VCaP (cell line): ENCODE results near the gene ATF1.
A peak's percentile ranks its signal among the peaks of the same experiment; 100 is the strongest.
"Not testable (repeated sequence)": the region's sequence is repeated elsewhere in the genome, so short reads cannot be mapped to it uniquely, and the experiment has no call there.

Experiments used
- H3K27ac ChIP-seq: fragments of 450-650 bp; 2 replicates; pipeline ENCODE4 v1.5.1; 2017
- TF ChIP-seq, protein P1 (sequence below): fragments of 450-650 bp; conservative IDR thresholded peaks from 2 replicates; pipeline ENCODE4 v1.5.1; 2017; ENCODE audit warnings: mild to moderate bottlenecking, moderate library complexity

ATF1 gene

GRCh38 chr12:50806176-50806575 is 42.3 kb downstream of the ATF1 start:
- H3K27ac ChIP-seq, result no peak overlapping the region
- TF ChIP-seq, protein P1, sequence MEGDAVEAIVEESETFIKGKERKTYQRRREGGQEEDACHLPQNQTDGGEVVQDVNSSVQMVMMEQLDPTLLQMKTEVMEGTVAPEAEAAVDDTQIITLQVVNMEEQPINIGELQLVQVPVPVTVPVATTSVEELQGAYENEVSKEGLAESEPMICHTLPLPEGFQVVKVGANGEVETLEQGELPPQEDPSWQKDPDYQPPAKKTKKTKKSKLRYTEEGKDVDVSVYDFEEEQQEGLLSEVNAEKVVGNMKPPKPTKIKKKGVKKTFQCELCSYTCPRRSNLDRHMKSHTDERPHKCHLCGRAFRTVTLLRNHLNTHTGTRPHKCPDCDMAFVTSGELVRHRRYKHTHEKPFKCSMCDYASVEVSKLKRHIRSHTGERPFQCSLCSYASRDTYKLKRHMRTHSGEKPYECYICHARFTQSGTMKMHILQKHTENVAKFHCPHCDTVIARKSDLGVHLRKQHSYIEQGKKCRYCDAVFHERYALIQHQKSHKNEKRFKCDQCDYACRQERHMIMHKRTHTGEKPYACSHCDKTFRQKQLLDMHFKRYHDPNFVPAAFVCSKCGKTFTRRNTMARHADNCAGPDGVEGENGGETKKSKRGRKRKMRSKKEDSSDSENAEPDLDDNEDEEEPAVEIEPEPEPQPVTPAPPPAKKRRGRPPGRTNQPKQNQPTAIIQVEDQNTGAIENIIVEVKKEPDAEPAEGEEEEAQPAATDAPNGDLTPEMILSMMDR, result no peak

DNA sequence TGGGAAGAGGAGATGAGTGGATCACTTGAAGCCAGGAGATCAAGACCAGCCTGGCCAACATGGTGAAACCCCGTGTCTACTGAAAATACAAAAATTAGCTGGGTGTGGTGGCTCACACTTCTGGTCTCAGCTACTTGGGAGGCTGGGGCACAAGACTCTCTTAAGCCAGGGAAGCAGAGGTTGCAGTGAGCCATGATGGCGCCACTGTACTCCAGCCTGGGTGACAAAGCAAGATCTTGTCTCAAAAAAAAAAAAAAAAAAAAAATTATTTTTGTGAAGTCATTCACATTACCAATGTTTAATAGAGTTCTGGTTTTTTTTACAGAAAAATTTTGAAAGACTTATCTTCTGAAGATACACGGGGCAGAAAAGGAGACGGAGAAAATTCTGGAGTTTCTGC is 45.2 kb downstream of the ATF1 start:
- not testable (repeated sequence) for H3K27ac ChIP-seq

DNA sequence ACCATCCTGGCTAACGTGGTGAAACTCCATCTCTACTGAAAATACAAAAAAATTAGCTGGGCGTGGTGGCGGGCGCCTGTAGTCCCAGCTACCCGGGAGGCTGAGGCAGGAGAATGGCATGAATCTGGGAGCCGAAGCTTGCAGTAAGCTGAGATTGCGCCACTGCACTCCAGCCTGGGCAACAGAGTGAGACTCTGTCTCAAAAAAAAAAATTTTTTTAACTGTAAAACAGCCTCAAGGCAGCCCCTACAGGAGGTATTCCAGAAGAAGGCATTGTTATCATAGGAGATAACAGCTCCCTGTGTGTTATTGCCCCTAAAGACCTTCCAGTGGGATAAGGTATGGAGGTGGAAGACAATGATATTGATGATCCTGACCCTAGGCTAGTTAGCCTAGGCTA is 51.0 kb downstream of the ATF1 start:
- H3K27ac ChIP-seq, result not testable (repeated sequence)

GRCh38 chr12:50820177-50820576 is 56.3 kb downstream of the ATF1 start:
- no peak overlapping the region for H3K27ac ChIP-seq
- TF ChIP-seq, protein P1, result no peak

GRCh38 chr12:50822082-50822481 is 58.2 kb downstream of the ATF1 start:
- TF ChIP-seq, protein P1, result no peak
- H3K27ac ChIP-seq, result no peak overlapping the region

DNA sequence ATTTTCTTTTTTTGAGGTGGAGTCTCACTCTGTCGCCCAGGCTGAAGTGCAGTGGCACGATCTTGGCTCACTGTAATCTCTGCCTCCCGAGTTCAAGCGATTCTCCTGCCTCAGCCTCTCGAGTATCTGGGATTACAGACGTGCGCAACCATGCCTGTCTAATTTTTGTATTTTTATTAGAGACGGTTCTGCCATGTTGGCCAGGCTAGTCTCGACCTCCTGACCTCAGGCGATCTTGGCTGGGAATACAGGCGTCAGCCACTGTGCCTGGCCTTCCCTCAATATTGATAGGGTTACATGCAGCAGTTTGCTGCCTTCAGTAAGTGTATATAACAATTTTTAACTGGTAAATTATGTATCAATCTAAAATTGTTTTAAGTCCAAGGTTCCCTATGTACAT is 59.8 kb downstream of the ATF1 start:
- H3K27ac ChIP-seq, result not testable (repeated sequence)

- TF ChIP-seq, protein P1, result no peak
- no peak overlapping the region; the same call in 1 of the 2 replicates for H3K27ac ChIP-seq
These were observed 61.0 kb downstream of the ATF1 start for GRCh38 chr12:50824914-50825313.

- TF ChIP-seq, protein P1, result peak; percentile 72
- no peak overlapping the region for H3K27ac ChIP-seq
These were observed 61.5 kb downstream of the ATF1 start for GRCh38 chr12:50825372-50825838.

DNA sequence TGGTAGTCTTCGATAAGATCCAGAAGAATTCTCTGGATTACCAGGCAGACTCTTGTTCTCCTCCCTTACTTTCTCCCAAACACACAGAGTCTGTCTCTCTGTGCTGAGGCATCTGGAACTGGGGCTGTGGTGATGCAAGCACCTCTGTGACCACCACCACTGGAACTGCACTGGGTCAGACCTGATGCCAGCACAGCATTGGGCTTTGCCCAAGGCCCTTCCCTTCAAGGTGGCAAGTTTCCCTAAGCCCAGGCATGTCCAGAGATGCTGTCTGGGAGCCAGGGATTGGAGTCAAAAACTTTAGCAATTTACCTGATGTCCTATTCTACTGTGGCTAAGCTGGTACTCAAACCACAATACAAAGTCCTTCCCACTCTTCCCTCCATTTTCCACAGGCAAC is 64.2 kb downstream of the ATF1 start:
- no peak overlapping the region for H3K27ac ChIP-seq
- TF ChIP-seq, protein P1, result no peak
